ENCODE results near the gene XNDC1N. TPM values are rescaled to one million over a fixed set of nuclear protein-coding genes. Genes with fewer than 3 reads are reported as not detected.

Gene XNDC1N
- total RNA-seq, 1 donor from 2014 or later = 6.6 TPM

- Histone ChIP-seq H3K9ac (no peak overlapping the region), H3K4me2 (no peak overlapping the region)
Measured at GRCh38 chr11:71962428-71963038, 34.1 kb upstream of the XNDC1N start.

GRCh38 chr11:71955898-71956456 is 27.6 kb upstream of the XNDC1N start:
- H3K36me3 Mint-ChIP-seq = peaks cover 11% of the 10 kb centered on the region
- TF ChIP-seq CTCF (IDR thresholded peaks at IDR 0.05) (no peak), EZH2 (IDR thresholded peaks at IDR 0.05) (no peak), EZH2phosphoT487 (IDR thresholded peaks at IDR 0.05) (no peak)
- Histone ChIP-seq H3F3A (ENCODE audit: low read depth) (no peaks in the 10 kb centered on the region), H3K4me2 (no peak overlapping the region), H2AFZ (replicated peaks) (no peak overlapping the region), H3K36me3 (no peaks in the 10 kb centered on the region), H3K4me3 (no peak overlapping the region), H3K4me1 (no peaks in the 10 kb centered on the region), H3K9ac (no peak overlapping the region), H3K79me2 (ENCODE audit: low read depth) (peaks cover 77% of the 10 kb centered on the region), H3K27me3 (no peaks in the 10 kb centered on the region), H3K27ac (no peak overlapping the region), H4K20me1 (ENCODE audit: low read depth) (peaks cover 39% of the 10 kb centered on the region), H3K9me3 (ENCODE audit: low read depth) (no peaks in the 10 kb centered on the region)
- no peak overlapping the region for H3K27ac Mint-ChIP-seq
- no peak overlapping the region for H3K4me3 Mint-ChIP-seq
- peaks cover 2% of the 10 kb centered on the region for H3K27me3 Mint-ChIP-seq (ENCODE audit: insufficient read depth, low read depth)
- H3K4me1 Mint-ChIP-seq = no peaks in the 10 kb centered on the region
- DNase-seq (ENCODE audit: low spot score) = no peak
- H3K9me3 Mint-ChIP-seq = no peaks in the 10 kb centered on the region

More at GRCh38 chr11:71962428-71963038, 34.1 kb upstream of the XNDC1N start:
- Histone ChIP-seq H2AFZ (replicated peaks) (no peak overlapping the region), H3K9me3 (ENCODE audit: low read depth) (no peaks in the 10 kb centered on the region), H3K4me1 (no peaks in the 10 kb centered on the region), H3K27me3 (no peaks in the 10 kb centered on the region), H3F3A (ENCODE audit: low read depth) (no peaks in the 10 kb centered on the region), H4K20me1 (ENCODE audit: low read depth) (peaks cover 11% of the 10 kb centered on the region), H3K27ac (no peak overlapping the region), H3K79me2 (ENCODE audit: low read depth) (peaks cover 22% of the 10 kb centered on the region), H3K4me3 (no peak overlapping the region), H3K36me3 (no peaks in the 10 kb centered on the region)
- no peaks in the 10 kb centered on the region for H3K9me3 Mint-ChIP-seq
- no peak overlapping the region for H3K4me3 Mint-ChIP-seq
- peaks cover 2% of the 10 kb centered on the region for H3K27me3 Mint-ChIP-seq (ENCODE audit: insufficient read depth, low read depth)
- no peak for DNase-seq (ENCODE audit: low spot score)
- H3K27ac Mint-ChIP-seq = no peak overlapping the region
- no peaks in the 10 kb centered on the region for H3K4me1 Mint-ChIP-seq
- H3K36me3 Mint-ChIP-seq = peaks cover 22% of the 10 kb centered on the region
- TF ChIP-seq EZH2phosphoT487 (IDR thresholded peaks at IDR 0.05) (no peak), CTCF (IDR thresholded peaks at IDR 0.05) (no peak), EZH2 (IDR thresholded peaks at IDR 0.05) (no peak)

GRCh38 chr11:71951741-71952310 is 23.4 kb upstream of the XNDC1N start:
- TF ChIP-seq CTCF (IDR thresholded peaks at IDR 0.05) (no peak), EZH2 (IDR thresholded peaks at IDR 0.05) (no peak), EZH2phosphoT487 (IDR thresholded peaks at IDR 0.05) (no peak)
- Histone ChIP-seq H3F3A (ENCODE audit: low read depth) (no peaks in the 10 kb centered on the region), H3K4me3 (no peak overlapping the region), H3K9me3 (ENCODE audit: low read depth) (no peaks in the 10 kb centered on the region), H3K4me2 (no peak overlapping the region), H3K36me3 (no peaks in the 10 kb centered on the region), H3K27ac (no peak overlapping the region), H2AFZ (replicated peaks) (no peak overlapping the region), H3K9ac (no peak overlapping the region), H3K79me2 (ENCODE audit: low read depth) (peaks cover 89% of the 10 kb centered on the region), H4K20me1 (ENCODE audit: low read depth) (peaks cover 37% of the 10 kb centered on the region), H3K27me3 (no peaks in the 10 kb centered on the region), H3K4me1 (no peaks in the 10 kb centered on the region)
- Mint-ChIP-seq H3K27me3 (ENCODE audit: insufficient read depth, low read depth) (no peaks in the 10 kb centered on the region), H3K9me3 (no peaks in the 10 kb centered on the region), H3K4me3 (no peak overlapping the region), H3K27ac (no peak overlapping the region), H3K36me3 (peaks cover 2% of the 10 kb centered on the region), H3K4me1 (peaks cover 5% of the 10 kb centered on the region)
- DNase-seq (ENCODE audit: low spot score) = no peak

All from neural progenitor cell (in vitro differentiated cells).